G401 (cell line): ENCODE data around the gene SYT11. TPM values are rescaled to one million over a fixed set of nuclear protein-coding genes. Genes with fewer than 3 reads are reported as not detected.
"Not testable (repeated sequence)": the region's sequence is repeated elsewhere in the genome, so short reads cannot be mapped to it uniquely, and the experiment has no call there.

Source experiments
- DNase-seq: peaks from one replicate; pipeline ENCODE4 v3.0.0-alpha.2; 2015; ENCODE audit warnings: low spot score
- in situ Hi-C: cut with HindIII; loops from 2 replicates; pipeline ENCODE4 v1.10.0; 2016; ENCODE audit warnings: low sequenced_read_pairs, mixed read lengths
- total RNA-seq: library from RNA; depleted of rRNA; stranded (reverse); fragments of >200 nt; shearing (Covaris generic); gene quantifications from 2 replicates; pipeline ENCODE4 v1.2.3, GENCODE V29; 2014

Gene SYT11
- total RNA-seq, 1 experiment from 2014 or later, result 4.9 TPM

- in situ Hi-C loops, result no loop called here
- no peak for DNase-seq
These were observed 34.2 kb downstream of the SYT11 start for GRCh38 chr1:155893389-155894142.

GRCh38 chr1:155895617-155896016 is 36.2 kb downstream of the SYT11 start:
- in situ Hi-C loops, DNase-seq: not testable (repeated sequence)

- DNase-seq, in situ Hi-C loops: not testable (repeated sequence)
These were observed 37.1 kb downstream of the SYT11 start for GRCh38 chr1:155896476-155896875.

- no peak for DNase-seq
- in situ Hi-C loops, result no loop called here
These were observed 38.4 kb downstream of the SYT11 start for GRCh38 chr1:155897746-155898145.

- no peak for DNase-seq
- in situ Hi-C loops, result no loop called here
These were observed 39.5 kb downstream of the SYT11 start for GRCh38 chr1:155898888-155899287.

- no peak for DNase-seq
- in situ Hi-C loops, result no loop called here
These were observed 40.3 kb downstream of the SYT11 start for GRCh38 chr1:155899683-155900082.

- DNase-seq, result no peak
- in situ Hi-C loops, result no loop called here
These were observed 40.8 kb downstream of the SYT11 start for GRCh38 chr1:155900161-155900560.

GRCh38 chr1:155904261-155904660 is 44.9 kb downstream of the SYT11 start:
- in situ Hi-C loops, result no loop called here

GRCh38 chr1:155909894-155910293 is 50.5 kb downstream of the SYT11 start:
- no peak for DNase-seq
- in situ Hi-C loops, result no loop called here

More at GRCh38 chr1:155904261-155904660, 44.9 kb downstream of the SYT11 start:
- no peak for DNase-seq

GRCh38 chr1:155910621-155911121 is 51.3 kb downstream of the SYT11 start:
- in situ Hi-C loops, result no loop called here
- peak; percentile 46 for DNase-seq

- DNase-seq, result peak; percentile 79
- in situ Hi-C loops, result no loop called here
These were observed 52.0 kb downstream of the SYT11 start, which contains the start of gene RIT1 for GRCh38 chr1:155911156-155912055. Gene RIT1, minus strand, starts transcription at chr1:155911349. Its CDS starts 588 bp downstream, at chr1:155910761.

- DNase-seq, result no peak
- in situ Hi-C loops, result no loop called here
These were observed 52.7 kb downstream of the SYT11 start for GRCh38 chr1:155912056-155912536.

GRCh38 chr1:155913969-155914757 is 54.8 kb downstream of the SYT11 start:
- in situ Hi-C loops, result no loop called here
- DNase-seq, result no peak

GRCh38 chr1:155918660-155919059 is 59.3 kb downstream of the SYT11 start:
- no peak for DNase-seq
- in situ Hi-C loops, result no loop called here

GRCh38 chr1:155919801-155920200 is 60.4 kb downstream of the SYT11 start:
- in situ Hi-C loops, result no loop called here
- DNase-seq, result no peak

GRCh38 chr1:155920717-155921116 is 61.4 kb downstream of the SYT11 start:
- in situ Hi-C loops, result no loop called here

GRCh38 chr1:155925506-155925905 is 66.1 kb downstream of the SYT11 start:
- in situ Hi-C loops, result no loop called here
- DNase-seq, result no peak

More at GRCh38 chr1:155920717-155921116, 61.4 kb downstream of the SYT11 start:
- DNase-seq, result no peak

- in situ Hi-C loops, result no loop called here
- DNase-seq, result no peak
These were observed 69.7 kb downstream of the SYT11 start for GRCh38 chr1:155929057-155929456.

GRCh38 chr1:155930725-155931124 is 71.4 kb downstream of the SYT11 start:
- DNase-seq, in situ Hi-C loops: not testable (repeated sequence)
